GM12878 (cell line): ENCODE data around the gene SCLY. TPM values are rescaled to one million over a fixed set of nuclear protein-coding genes. Genes with fewer than 3 reads are reported as not detected.

Experiments used
- ATAC-seq: fragments of 200-7000 bp; cut with Tn5 transposase; 3 replicates; pipeline ENCODE4 v1.9.1; 2020; ENCODE audit warnings: mild to moderate bottlenecking, moderate library complexity
- BruUV-seq: library from RNA; stranded (reverse); fragments of 400-500 nt; replicated peaks from 2 replicates; lab custom pipeline; 2021; lab: Mats Ljungman, UMichigan
- CTCF ChIA-PET: fragments of 300-600 bp; sonication (Branson Sonifier 250); formaldehyde crosslinking; extraction: SDS; loops from one replicate; lab custom pipeline; 2021; ENCODE audit warnings: inconsistent platforms; lab: Yijun Ruan, JAX
- POLR2A ChIA-PET: fragments of 350-600 bp; formaldehyde crosslinking; extraction: SDS; loops from one replicate; lab custom pipeline; 2021; ENCODE audit warnings: inconsistent platforms; lab: Charles Lee
- RAD21 ChIA-PET: fragments of 300-600 bp; sonication (Branson Sonifier 250); formaldehyde crosslinking; loops from one replicate; lab custom pipeline; 2023; ENCODE audit warnings: antibody characterized with exemption; ENCODE audit not compliant: unreplicated experiment; lab: Charles Lee
- SMC1A ChIA-PET: fragments of 300-600 bp; sonication (Branson Sonifier 250); formaldehyde crosslinking; loops from one replicate; lab custom pipeline; 2023; ENCODE audit not compliant: unreplicated experiment, uncharacterized antibody; lab: Charles Lee
- DNase-seq: peaks from one replicate; pipeline ENCODE4 v3.0.0-alpha.2; 2011; ENCODE audit warnings: low read depth, low spot score
- FAIRE-seq: peaks from 3 replicates; lab custom pipeline; 2011; peaks lifted over from hg19 to GRCh38; lab: Jason Lieb, UNC
- H2AFZ ChIP-seq: 2 replicates; pipeline ENCODE4 v1.6.0; 2011; ENCODE audit warnings: low read depth, low read length, control low read depth; ENCODE audit not compliant: control insufficient read depth
- H3K27ac ChIP-seq: 2 replicates; pipeline ENCODE4 v1.5.1; 2011; ENCODE audit warnings: control low read depth; ENCODE audit not compliant: control insufficient read depth, insufficient read depth
- H3K27me3 ChIP-seq, 2 experiments: replicated peaks in 1 of 2; 2 replicates each; pipeline versions ENCODE4 v1.6.0 to v1.6.1; 2011; ENCODE audit warnings: low read length in 1 of 2; ENCODE audit not compliant: control insufficient read depth in 2 of 2, insufficient read depth in 2 of 2
- H3K36me3 ChIP-seq, 2 experiments: 2 replicates each; pipeline ENCODE4 v1.5.1; 2011; ENCODE audit warnings: low read length in 1 of 2; ENCODE audit not compliant: control insufficient read depth in 2 of 2, insufficient read depth in 2 of 2
- H3K4me1 ChIP-seq: 2 replicates; pipeline ENCODE4 v1.6.1; 2011; ENCODE audit warnings: mild to moderate bottlenecking, low read length, moderate library complexity, mixed read lengths; ENCODE audit not compliant: control insufficient read depth, insufficient read depth
- H3K4me2 ChIP-seq: 2 replicates; pipeline ENCODE4 v1.6.0; 2011; ENCODE audit warnings: control low read depth; ENCODE audit not compliant: control insufficient read depth, insufficient read depth
- H3K4me3 ChIP-seq: fragments of 200-600 bp; sonication (generic); 2 replicates; pipeline ENCODE4 v1.5.1; 2016
- H3K79me2 ChIP-seq: 2 replicates; pipeline ENCODE4 v1.6.0; 2011; ENCODE audit warnings: low read length; ENCODE audit not compliant: control insufficient read depth, insufficient read depth
- H3K9ac ChIP-seq: 2 replicates; pipeline ENCODE4 v1.8.0; 2011; ENCODE audit warnings: low read length, control low read depth, mixed read lengths; ENCODE audit not compliant: control insufficient read depth, insufficient read depth
- H3K9me3 ChIP-seq: replicated peaks from 3 replicates; pipeline ENCODE4 v1.5.1; 2011; ENCODE audit warnings: mild to moderate bottlenecking, low read length; ENCODE audit not compliant: control insufficient read depth, insufficient read depth
- H4K20me1 ChIP-seq: 2 replicates; pipeline ENCODE4 v1.6.0; 2011; ENCODE audit not compliant: control insufficient read depth, insufficient read depth
- CREB1 ChIP-seq: IDR thresholded peaks from 2 replicates; pipeline ENCODE4 v1.6.1; 2012; ENCODE audit warnings: low read depth, mild to moderate bottlenecking, inconsistent platforms
- FOXM1 ChIP-seq: IDR thresholded peaks from 2 replicates; pipeline ENCODE4 v1.6.1; 2012; ENCODE audit warnings: low read depth, mild to moderate bottlenecking, inconsistent platforms, low read length, moderate library complexity
- TARDBP ChIP-seq: IDR thresholded peaks from 2 replicates; pipeline ENCODE4 v1.6.1; 2016; ENCODE audit warnings: borderline replicate concordance
- ZBTB33 ChIP-seq: fragments of 450-650 bp; IDR thresholded peaks from 2 replicates; pipeline ENCODE4 v1.6.1; 2017; ENCODE audit warnings: mild to moderate bottlenecking
- ZNF384 ChIP-seq: IDR thresholded peaks from 2 replicates; pipeline ENCODE4 v1.6.1; 2012; ENCODE audit warnings: low read depth, mild to moderate bottlenecking, low read length, improper control_type of control experiment, borderline replicate concordance
- WGBS: methylation state at CpG from one replicate; pipeline ENCODE4 v1.1.6; 2016; ENCODE audit warnings: low lambda C conversion rate; ENCODE audit not compliant: insufficient replicate concordance, insufficient coverage; ENCODE audit errors: missing lambda C conversion rate; 5-methylcytosine and 5-hydroxymethylcytosine counted together
- in situ Hi-C: fragments of 300-500 bp; cut with MboI; formaldehyde crosslinking; loops from 9 replicates; pipeline ENCODE4 v1.14.3; 2018; ENCODE audit warnings: mixed read lengths
- intact Hi-C: fragments of 100-400 bp; cut with micrococcal nuclease; formaldehyde crosslinking; loops from one replicate; pipeline ENCODE4 v1.14.2; 2022; ENCODE audit not compliant: unreplicated experiment
- polyA plus RNA-seq, 11 experiments: library from polyadenylated mRNA; depleted of rRNA in 4 of 11; unstranded in 6 of 11; stranded (reverse) in 5 of 11; fragments of >200 nt; fragmentation: Nextera tagmentation in 4 of 11; fragmentation: Illumina TruSeq in 1 of 11; extraction: Ambion mirVana in 4 of 11; extraction: Trizol in 1 of 11; gene quantifications; 1 replicate in 1 of 11; 2 replicates in 10 of 11; pipeline versions ENCODE4 v1.2.1 to v1.2.3, GENCODE V29; 2011 to 2016; ENCODE audit warnings: inconsistent platforms in 2 of 11, missing spikeins in 2 of 11, low read depth in 1 of 11
- total RNA-seq, 4 experiments: library from RNA; depleted of rRNA in 3 of 4; stranded (reverse); fragments of >200 nt in 3 of 4; fragmentation: Illumina TruSeq in 1 of 4; extraction: Trizol in 1 of 4; gene quantifications; 2 replicates each; pipeline versions ENCODE4 v1.2.1 to v1.2.3, GENCODE V29; 2013 to 2021

Gene SCLY
- total and polyA plus RNA-seq, 10 of the 15 experiments (the other 5 are each of a cell fraction or from before 2014, with no cell fraction given), result 3.3 to 49.1 (median 32.3) TPM

GRCh38 chr2:238095143-238095542, 34.3 kb downstream of the SCLY start:
- FAIRE-seq, result no peak
- RAD21 ChIA-PET, result no interaction called here
- in situ Hi-C loops, result no loop called here

More at GRCh38 chr2:238095143-238095542, 34.3 kb downstream of the SCLY start:
- Histone ChIP-seq H4K20me1 (no peaks in the 10 kb centered on the region), H3K36me3 (peaks cover 1 to 2% of the 10 kb centered on the region in 2 experiments; a peak in 3 of 4 replicates), H3K27me3 (no peaks in the 10 kb centered on the region), H3K9me3 (no peaks in the 10 kb centered on the region), H3K27ac (no peak overlapping the region), H2AFZ (no peak overlapping the region), H3K79me2 (no peaks in the 10 kb centered on the region), H3K9ac (no peak overlapping the region), H3K4me1 (peaks cover 11% of the 10 kb centered on the region), H3K4me2 (no peak overlapping the region), H3K4me3 (no peak overlapping the region)
- intact Hi-C loops, result no loop called here
- WGBS, result 87% methylated on average over 7 of the region's 7 CpGs
- BruUV-seq, result no TSS peak
- ChIA-PET SMC1A (no interaction called here), CTCF (no interaction called here), POLR2A (no interaction called here)
- no peak for TF ChIP-seq FOXM1
- TF ChIP-seq ZBTB33, result no peak
- TF ChIP-seq ZNF384, result no peak
- TF ChIP-seq CREB1, result no peak
- no peak for TF ChIP-seq TARDBP
- ATAC-seq (no peak), DNase-seq (no peak)
